Amniotic epithelial cell (primary cell): ENCODE data around the gene ZNF785.
"Not testable (repeated sequence)": the region's sequence is repeated elsewhere in the genome, so short reads cannot be mapped to it uniquely, and the experiment has no call there.

ENCODE experiments used
- DNase-seq: peaks from one replicate; pipeline ENCODE4 v3.0.0-alpha.2; 2010; ENCODE audit warnings: low read depth

The ZNF785 gene

GRCh38 chr16:30565984-30566383 is 19.5 kb downstream of the ZNF785 start:
- no peak for DNase-seq

DNA sequence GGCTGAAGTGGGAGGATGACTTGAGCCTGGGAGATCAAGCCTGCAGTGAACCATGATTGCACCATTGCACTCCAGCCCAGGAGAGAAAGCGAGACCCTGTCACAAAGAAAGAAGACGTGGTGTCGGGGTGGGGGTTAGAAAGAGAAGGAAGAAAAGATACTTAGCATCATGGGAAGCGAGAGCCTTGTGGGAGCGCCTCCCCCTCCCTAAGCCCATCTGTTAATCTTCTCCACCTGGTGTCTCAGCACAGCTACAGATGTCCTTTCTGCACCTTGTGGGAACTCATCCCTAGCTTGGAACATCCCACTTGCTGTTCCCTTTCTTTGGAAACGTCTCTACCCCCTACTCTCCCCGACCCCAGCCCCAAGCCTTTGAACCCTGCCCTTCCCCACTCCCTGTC is 20.0 kb downstream of the ZNF785 start:
- DNase-seq, result no peak

DNA sequence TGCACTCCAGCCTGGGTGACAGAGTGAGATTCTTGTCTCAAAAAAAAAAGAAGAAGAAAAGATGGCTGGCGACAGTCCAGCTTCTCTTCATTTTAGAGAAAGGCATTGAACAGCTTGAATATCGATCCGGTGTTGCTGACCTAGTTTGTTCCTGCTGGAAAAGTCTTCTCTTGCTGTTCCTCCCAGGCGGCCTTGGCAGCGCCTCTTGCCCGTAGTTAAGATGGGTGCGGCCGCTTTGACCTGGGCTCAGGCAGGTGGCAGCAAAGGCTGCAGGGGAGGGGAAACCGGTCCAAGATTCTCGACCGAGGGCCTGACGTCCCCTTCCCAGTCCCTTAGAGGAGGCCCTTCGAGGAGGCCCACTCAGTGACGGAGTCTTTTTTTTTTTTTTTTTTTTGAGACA is 23.5 kb downstream of the ZNF785 start:
- no peak for DNase-seq

DNA sequence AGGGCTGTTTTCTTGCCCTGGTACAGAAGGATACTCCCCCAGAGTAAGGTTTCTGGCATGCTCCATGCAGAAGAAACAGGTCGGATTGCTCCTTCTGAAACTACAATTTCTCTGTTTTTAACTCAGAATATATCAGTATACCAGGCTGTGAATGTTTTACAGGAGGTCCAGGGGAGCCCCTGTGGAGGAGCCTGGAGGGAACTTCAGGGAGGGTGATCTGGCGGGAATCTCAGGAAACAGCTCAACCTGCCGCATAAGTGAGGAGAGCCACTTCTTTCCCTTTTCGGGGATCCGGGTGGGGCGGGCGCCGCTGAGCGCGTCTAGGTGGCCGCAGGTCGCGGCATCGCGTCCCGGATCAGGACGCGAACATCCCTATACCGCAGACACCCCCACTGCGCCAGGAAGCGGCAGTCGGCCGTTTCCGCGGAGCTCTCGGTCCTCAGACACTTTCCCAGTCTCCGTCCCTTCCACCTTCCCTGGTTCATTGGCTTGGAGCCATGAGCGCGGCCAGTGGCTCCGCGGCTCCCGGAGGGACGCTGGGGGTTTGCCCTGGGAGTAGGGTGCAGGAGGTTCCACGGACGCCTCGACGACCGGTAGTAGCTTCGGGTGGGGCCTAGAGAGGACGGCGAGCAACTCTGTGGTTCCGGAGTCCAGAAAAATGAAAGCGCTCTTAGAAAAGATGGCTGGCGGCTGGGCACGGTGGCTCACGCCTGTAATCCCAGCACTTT is 24.2 kb downstream of the ZNF785 start:
- DNase-seq, result no peak

GRCh38 chr16:30559690-30560089 is 25.8 kb downstream of the ZNF785 start:
- no peak for DNase-seq

DNA sequence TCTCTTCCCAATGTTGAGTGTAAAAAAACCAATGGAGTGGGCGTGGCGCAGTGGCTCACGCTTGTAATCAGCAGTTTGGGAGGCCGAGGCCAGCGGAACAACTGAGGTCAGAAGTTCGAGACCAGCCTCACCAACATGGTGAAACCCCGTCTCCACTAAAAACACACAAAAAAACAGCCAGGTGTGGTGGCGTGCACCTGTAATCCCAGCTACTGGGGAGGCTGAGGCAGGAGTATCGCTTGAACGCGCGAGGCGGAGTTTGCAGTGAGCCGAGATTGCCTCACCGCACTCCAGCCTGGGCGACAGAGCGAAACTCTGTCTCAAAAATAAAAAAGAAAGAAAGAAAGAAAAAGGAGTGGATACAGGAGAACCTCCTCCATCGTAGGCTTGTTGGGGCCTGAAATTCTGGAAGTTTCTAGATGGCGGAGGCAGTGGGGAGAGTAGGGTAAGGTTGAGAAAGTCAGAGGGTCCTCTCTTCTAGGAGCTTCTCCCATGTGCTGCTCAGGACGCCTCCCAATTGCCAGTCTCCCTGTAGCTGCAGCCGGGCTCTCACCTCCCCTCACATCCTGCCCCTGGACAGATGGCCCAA is 26.6 kb downstream of the ZNF785 start:
- DNase-seq, result no peak

- DNase-seq, result peak; percentile 98
Observed at GRCh38 chr16:30557957-30558788, 27.3 kb downstream of the ZNF785 start, which contains the start of gene ZNF764. ZNF764 (minus strand) TSS chr16:30558374; CDS start chr16:30558182, 192 bp downstream.

DNA sequence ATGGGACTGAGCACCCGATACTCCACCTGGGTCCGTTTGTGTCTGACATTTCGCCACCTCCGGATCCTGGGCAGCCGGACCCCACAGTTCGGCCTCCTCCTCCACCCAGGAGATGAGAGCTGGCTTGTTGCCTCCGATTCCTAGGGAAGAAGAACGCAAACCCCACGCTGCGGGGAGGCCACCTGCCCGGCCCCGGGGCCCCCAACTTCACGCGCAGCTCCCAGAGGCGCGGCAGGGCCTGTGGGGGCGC is 27.9 kb downstream of the ZNF785 start:
- no peak for DNase-seq

DNA sequence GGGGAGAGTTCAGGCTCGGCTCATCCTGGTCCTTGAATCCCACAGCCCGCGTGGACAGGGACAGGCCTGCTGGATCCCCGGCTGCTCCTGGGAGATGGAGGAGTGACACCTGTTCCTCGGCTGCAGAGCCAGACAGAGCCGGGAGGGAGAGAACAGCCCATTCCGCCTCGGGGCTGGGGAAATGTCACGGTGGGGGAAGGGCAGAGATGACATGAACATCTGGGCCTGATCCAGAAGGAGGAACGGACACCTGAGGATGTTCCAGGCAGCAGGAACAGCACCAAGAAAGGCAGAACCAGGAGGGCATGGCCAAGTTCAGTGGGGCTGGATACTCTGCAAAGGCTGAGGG is 29.4 kb downstream of the ZNF785 start:
- DNase-seq, result no peak

- no peak for DNase-seq
Observed at GRCh38 chr16:30555315-30556124, 30.0 kb downstream of the ZNF785 start.

- DNase-seq, result no peak
Observed at GRCh38 chr16:30554557-30555314, 30.8 kb downstream of the ZNF785 start.

DNA sequence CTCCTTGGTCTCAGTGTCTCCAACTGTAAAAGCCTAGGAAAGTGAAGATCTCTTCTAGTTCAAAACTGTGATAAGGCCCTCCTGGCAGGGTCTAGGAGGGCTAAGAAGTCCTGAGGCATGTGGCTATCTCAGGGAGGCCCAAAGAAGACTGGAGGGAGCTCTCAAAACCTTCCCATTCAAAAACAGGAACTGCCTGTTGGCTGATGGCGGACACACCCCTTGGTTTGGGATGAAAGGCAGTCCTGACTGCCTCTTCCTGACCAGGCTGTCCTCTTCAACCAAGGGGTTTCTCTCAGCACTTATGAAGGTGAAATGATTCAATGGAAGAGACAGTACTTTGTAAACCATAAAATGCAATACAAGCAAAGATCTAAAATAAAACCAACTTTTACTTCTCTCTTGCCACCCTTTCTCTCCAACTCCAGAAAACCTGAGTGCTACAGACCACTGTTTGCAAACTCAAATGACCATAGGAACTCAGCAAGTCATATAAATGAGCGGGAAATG is 32.1 kb downstream of the ZNF785 start:
- DNase-seq, result no peak

DNA sequence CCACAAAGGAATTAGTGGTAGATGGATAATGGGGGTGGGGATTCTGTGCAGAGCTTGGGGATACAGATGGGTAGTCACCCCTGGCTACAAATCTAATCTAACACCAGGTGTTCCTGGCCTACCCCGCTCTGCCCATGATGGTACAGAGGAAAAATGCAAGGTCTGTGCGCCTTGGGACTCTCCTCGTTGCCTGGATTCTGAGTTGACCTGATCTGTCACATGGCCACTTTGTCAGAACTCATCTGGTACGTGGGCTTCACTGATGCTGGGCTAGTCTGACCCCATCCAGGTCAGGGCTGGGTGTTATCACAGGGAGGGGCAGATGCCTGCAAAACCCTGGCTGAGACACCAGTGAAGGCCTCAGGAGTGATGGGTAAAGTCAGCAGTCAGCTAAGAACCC is 32.5 kb downstream of the ZNF785 start:
- no peak for DNase-seq

GRCh38 chr16:30551781-30552180 is 33.7 kb downstream of the ZNF785 start:
- peak; percentile 43 for DNase-seq

- peak; percentile 39 for DNase-seq
Observed at GRCh38 chr16:30548416-30549253, 36.9 kb downstream of the ZNF785 start.

GRCh38 chr16:30546115-30546514 is 39.4 kb downstream of the ZNF785 start:
- no peak for DNase-seq

DNA sequence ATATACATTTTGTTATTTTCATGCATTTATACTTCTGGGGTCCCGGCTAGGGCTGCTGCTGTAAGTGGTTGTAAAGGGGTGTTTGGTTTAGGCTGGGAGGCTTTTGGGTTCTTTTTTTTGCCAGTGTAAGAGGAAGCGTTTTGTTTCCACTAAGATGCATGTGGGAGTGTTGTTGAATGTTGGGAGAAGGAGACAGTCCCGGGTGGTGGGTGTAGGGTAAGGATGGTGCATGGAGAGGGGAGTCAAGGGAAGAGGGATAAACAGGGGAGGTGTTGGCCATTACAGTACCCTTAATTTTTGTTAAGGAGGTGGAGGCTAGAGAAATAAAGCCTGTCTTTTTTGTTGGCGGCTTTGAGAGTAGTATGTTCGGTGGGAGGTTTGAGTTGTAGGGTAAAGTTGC is 42.4 kb downstream of the ZNF785 start:
- no peak for DNase-seq

DNA sequence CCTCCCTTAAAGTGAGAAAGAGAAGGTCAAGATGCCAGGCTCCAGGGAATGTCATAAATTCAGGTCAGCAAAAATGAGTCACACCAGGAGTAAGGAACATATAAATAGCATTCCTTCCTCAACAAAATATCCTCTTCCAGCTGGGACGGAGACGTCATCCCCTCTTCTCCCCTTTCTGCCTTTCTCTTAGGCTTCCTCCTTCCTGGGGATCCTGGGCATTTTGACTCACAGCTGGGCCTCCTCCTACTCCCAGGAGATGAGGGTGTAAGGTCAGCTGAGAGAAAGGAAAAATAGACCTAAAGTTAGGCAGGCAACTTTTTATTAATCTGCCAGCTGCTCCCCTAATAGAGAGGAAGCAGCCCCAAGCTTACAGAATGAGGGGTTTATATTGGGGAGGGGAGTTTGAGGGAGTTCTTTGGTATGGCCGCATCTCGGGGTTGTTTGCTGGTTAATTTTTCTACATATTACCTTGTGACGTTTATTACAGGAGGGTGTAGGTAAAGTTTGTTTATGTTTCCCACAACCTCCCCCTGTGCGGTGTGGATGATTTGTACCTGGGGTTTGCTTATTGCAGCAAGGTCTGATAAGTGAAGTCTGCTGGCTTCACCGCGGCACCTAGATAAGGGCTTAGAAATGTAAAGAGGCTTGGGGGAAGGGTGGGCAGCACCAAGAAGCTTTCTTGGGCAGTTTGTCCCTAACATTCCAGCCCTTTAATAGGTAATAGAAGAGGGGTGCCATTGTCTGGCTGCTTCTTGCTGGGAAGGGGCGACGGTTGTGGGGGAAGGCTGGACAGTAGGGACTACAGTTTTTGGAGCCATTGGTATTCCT is 43.8 kb downstream of the ZNF785 start:
- DNase-seq, result peak; percentile 89

- DNase-seq, result not testable (repeated sequence)
Observed at GRCh38 chr16:30540916-30541464, 44.5 kb downstream of the ZNF785 start.
